HepG2 (cell line): ENCODE measurements around the gene VPREB3.

Experiments
- CTCF ChIP-seq: sonication (generic); formaldehyde crosslinking; IDR thresholded peaks from 2 replicates; pipeline ENCODE4 v1.5.0; 2020; ENCODE audit warnings: mild to moderate bottlenecking, missing genetic modification reagents, moderate library complexity
- MED1 ChIP-seq: sonication (generic); formaldehyde crosslinking; IDR thresholded peaks from 2 replicates; pipeline ENCODE4 v1.4.0; 2020; ENCODE audit warnings: missing genetic modification reagents
- MEIS2 ChIP-seq: sonication (generic); formaldehyde crosslinking; IDR thresholded peaks from 2 replicates; pipeline ENCODE4 v1.9.0; 2021; ENCODE audit warnings: mild to moderate bottlenecking, missing genetic modification reagents
- NFAT5 ChIP-seq: sonication (generic); formaldehyde crosslinking; IDR thresholded peaks from 2 replicates; pipeline ENCODE4 v1.4.0; 2020; ENCODE audit warnings: missing genetic modification reagents
- NR3C1 ChIP-seq: sonication (generic); formaldehyde crosslinking; IDR thresholded peaks from 2 replicates; pipeline ENCODE4 v1.4.0; 2020; ENCODE audit warnings: missing genetic modification reagents
- SIN3A ChIP-seq: IDR thresholded peaks from 2 replicates; pipeline ENCODE4 v1.6.1; 2011; ENCODE audit warnings: low read depth, mild to moderate bottlenecking, control low read depth, low read length, borderline replicate concordance
- ZNF407 ChIP-seq: sonication (generic); formaldehyde crosslinking; IDR thresholded peaks from one replicate; pipeline ENCODE4 v1.5.1; 2020; ENCODE audit warnings: mild to moderate bottlenecking, missing genetic modification reagents; ENCODE audit errors: not compliant biosample characterization
- ZNF580 ChIP-seq: IDR thresholded peaks from 2 replicates; pipeline ENCODE4 v1.6.1; 2016; ENCODE audit warnings: low read depth, borderline replicate concordance
- ZNF792 ChIP-seq: IDR thresholded peaks from 2 replicates; pipeline ENCODE4 v1.6.1; 2016

- TF ChIP-seq ZNF407 (CRISPR knock-in tag) (no peak), NR3C1 (CRISPR knock-in tag) (no peak), MEIS2 (CRISPR knock-in tag) (no peak), CTCF (no peak), SIN3A (no peak), NFAT5 (no peak), MED1 (CRISPR knock-in tag) (no peak), ZNF792 (CRISPR knock-in tag) (no peak), ZNF580 (no peak)
Measured at GRCh38 chr22:23801238-23801821, 47.1 kb upstream of the VPREB3 start.
